NCI-H2196 (cell line): Measurements from ENCODE around the gene TNIP3.

Experiments
- DNase-seq: peaks from one replicate; lab custom pipeline; 2025; ENCODE audit not compliant: unreplicated experiment; lab: John Stamatoyannopoulos, UW

TNIP3 gene

GRCh38 chr4:121140716-121141460, 23.2 kb downstream of the TNIP3 start:
- DNase-seq: no peak

- DNase-seq: no peak
Observed at GRCh38 chr4:121139533-121140222, 24.4 kb downstream of the TNIP3 start.

GRCh38 chr4:121138039-121138825, 25.9 kb downstream of the TNIP3 start:
- DNase-seq: no peak

- DNase-seq: no peak
Observed at GRCh38 chr4:121130326-121130660, 33.8 kb downstream of the TNIP3 start.

GRCh38 chr4:121129606-121130325, 34.4 kb downstream of the TNIP3 start:
- DNase-seq: no peak

GRCh38 chr4:121127100-121127499, 37.0 kb downstream of the TNIP3 start:
- no peak for DNase-seq

- no peak for DNase-seq
Observed at GRCh38 chr4:121126449-121127006, 37.6 kb downstream of the TNIP3 start.

- DNase-seq: no peak
Observed at GRCh38 chr4:121125498-121125885, 38.6 kb downstream of the TNIP3 start.

- no peak for DNase-seq
Observed at GRCh38 chr4:121122661-121123060, 41.5 kb downstream of the TNIP3 start.

- no peak for DNase-seq
Observed at GRCh38 chr4:121119715-121120114, 44.4 kb downstream of the TNIP3 start.

- no peak for DNase-seq
Observed at GRCh38 chr4:121118344-121118743, 45.8 kb downstream of the TNIP3 start.

- no peak for DNase-seq
Observed at GRCh38 chr4:121114756-121115155, 49.4 kb downstream of the TNIP3 start.

GRCh38 chr4:121112530-121112929, 51.6 kb downstream of the TNIP3 start:
- DNase-seq: no peak

GRCh38 chr4:121108557-121108956, 55.6 kb downstream of the TNIP3 start:
- DNase-seq: no peak

GRCh38 chr4:121107507-121107906, 56.6 kb downstream of the TNIP3 start:
- DNase-seq: no peak

- DNase-seq: no peak
Observed at GRCh38 chr4:121100093-121100775, 63.9 kb downstream of the TNIP3 start.

- DNase-seq: no peak
Observed at GRCh38 chr4:121098266-121098665, 65.9 kb downstream of the TNIP3 start.

- DNase-seq: no peak
Observed at GRCh38 chr4:121096629-121097028, 67.5 kb downstream of the TNIP3 start.

GRCh38 chr4:121096191-121096590, 67.9 kb downstream of the TNIP3 start:
- DNase-seq: no peak

GRCh38 chr4:121094297-121094966, 69.7 kb downstream of the TNIP3 start:
- DNase-seq: no peak
